HG03045 (cell line): ENCODE results near the gene OFD1.
A peak's percentile ranks its signal among the peaks of the same experiment; 100 is the strongest.
"Not testable (repeated sequence)": the region's sequence is repeated elsewhere in the genome, so short reads cannot be mapped to it uniquely, and the experiment has no call there.

ENCODE experiments used
- ATAC-seq: cut with Tn5 transposase; IDR thresholded peaks from one replicate; pipeline ENCODE4 v1.9.1; 2021; ENCODE audit warnings: mild to moderate bottlenecking, moderate library complexity; ENCODE audit not compliant: unreplicated experiment

OFD1 gene

GRCh38 chrX:13700380-13700779 lies 34.2 kb upstream of the OFD1 start:
- no peak for ATAC-seq

GRCh38 chrX:13702111-13702789 lies 32.3 kb upstream of the OFD1 start:
- ATAC-seq, result no peak

- no peak for ATAC-seq
These were observed 31.4 kb upstream of the OFD1 start for GRCh38 chrX:13703135-13703534.

DNA sequence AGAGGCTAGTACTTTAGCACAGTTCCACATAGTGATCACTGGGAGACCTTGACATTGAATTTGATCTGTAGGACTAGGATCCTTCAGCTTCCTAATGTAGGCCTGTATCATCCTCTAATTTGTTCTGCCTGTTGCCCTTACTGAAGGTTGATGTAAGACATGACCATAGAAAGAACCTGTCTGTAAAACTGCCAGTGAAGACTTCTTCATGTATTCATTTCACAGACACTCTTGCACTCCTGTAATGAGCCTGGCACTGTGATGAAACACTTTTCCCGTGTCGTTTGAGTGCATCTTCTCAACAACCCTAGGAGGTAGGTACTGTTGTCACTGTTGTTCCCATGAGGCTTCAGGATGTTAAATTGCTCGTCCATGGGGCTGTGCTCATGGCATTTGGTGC lies 31.0 kb upstream of the OFD1 start:
- ATAC-seq, result no peak

GRCh38 chrX:13711141-13711540 lies 23.4 kb upstream of the OFD1 start:
- ATAC-seq, result no peak

- ATAC-seq, result no peak
These were observed 18.1 kb upstream of the OFD1 start for GRCh38 chrX:13716455-13716854.

GRCh38 chrX:13716905-13717304 lies 17.6 kb upstream of the OFD1 start:
- no peak for ATAC-seq

GRCh38 chrX:13717700-13718472 lies 16.7 kb upstream of the OFD1 start:
- ATAC-seq, result no peak

DNA sequence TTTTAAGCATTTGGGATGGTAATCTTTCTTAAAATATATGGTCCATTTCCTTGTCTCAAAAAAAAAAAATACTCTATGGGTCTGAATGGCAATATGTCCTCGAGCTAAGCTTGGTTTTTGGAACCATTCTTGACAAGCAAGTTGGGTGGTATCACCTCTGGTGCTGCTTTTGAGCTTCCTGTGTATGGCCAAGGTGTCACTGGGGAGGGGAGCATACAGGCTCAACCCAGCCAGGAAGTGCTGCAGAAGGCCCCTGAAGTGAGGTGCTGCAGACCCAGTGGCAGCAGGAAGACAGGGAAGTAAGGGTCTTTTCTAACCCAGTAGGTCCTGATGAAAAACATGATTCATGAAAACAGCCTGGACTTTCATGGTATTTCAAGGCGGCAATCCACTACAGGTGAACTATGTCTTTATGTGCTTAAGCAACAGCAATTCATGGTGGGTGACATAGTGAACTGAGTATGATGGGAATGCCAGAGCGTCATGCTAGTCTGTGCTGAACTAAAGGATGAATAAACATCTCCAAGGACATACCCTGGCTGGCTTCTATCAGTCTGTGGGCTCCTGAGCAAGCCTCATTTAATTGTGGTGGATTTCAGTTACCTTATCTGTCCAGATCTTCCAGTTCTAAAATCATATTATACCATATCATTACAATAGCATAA lies 15.2 kb upstream of the OFD1 start:
- no peak for ATAC-seq

DNA sequence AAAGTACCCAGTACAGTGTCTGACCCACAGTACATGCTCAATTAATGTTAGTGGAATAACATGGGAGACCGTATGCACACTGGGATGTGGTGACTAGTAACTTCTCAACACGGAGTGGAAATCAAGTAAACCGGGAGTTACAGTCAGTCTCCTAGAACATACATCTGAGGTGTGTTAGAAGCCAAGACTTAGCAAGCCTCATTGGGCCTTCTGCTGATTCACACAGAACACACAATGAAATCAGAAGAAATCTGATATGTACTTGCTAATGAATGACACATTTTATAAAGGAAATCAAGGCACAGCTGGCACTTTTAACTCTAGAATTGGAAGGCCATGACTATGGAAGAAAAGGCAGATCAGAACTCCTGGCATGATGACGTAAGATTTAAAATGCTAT lies 13.2 kb upstream of the OFD1 start:
- no peak for ATAC-seq

GRCh38 chrX:13721819-13722519 lies 12.6 kb upstream of the OFD1 start:
- no peak for ATAC-seq

DNA sequence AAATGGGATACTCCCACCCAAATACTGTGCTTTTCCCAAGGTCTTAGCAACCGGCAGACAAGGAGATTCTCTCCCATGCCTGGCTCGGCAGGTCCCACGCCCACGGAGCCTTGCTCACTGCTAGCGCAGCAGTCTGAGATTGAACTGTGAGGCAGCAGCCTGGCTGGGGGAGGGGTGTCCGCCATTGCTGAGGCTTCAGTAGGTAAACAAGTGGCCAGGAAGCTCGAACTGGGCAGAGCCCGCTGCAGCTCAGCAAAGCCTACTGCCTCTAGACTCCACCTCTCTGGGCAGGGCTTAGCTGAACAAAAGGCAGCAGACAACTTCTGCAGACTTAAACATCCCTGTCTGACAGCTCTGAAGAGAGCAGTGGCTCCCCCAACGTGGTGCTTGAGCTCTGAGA lies 9.7 kb upstream of the OFD1 start:
- ATAC-seq, result not testable (repeated sequence)

- not testable (repeated sequence) for ATAC-seq
These were observed 8.0 kb upstream of the OFD1 start for GRCh38 chrX:13726583-13726982.

GRCh38 chrX:13730523-13730922 lies 4.0 kb upstream of the OFD1 start:
- ATAC-seq, result not testable (repeated sequence)

DNA sequence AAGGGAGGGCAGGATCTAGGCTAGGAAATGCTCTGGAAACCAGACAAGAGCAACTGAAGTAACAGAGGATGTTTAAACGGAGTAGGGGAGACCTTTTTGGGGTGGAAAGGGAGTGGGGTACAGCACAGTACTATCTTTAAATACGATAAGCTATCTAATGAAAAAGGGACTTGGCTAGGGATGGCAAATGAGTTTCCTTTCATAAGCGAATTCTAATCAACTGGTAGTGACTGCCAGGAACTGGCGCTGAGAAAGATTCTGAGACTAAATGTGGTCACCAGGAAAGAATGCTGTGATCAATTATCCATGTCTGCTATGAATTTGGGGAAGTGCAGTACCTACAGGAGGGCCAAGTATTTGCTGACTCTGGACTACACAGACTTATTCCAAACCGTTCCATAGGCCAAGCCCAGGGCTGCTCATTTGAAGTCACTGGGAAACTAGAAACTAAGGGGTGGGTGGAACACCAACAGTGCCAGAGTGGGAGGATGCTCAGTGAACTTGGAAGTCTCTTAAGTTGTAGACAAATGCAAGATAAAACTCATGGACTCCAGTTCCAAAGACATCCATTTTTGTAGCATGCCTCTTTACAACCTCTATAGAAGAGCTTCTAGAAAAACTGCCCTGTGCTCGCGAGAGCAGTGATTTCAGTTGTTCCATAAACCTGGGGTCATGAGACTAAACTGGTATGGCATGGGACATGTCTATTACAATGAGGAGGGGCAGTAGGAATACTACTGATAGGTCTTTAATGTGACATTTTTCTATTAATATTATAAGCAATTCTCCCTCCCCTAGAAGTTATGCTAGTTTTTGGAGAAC lies 2.1 kb upstream of the OFD1 start:
- no peak for ATAC-seq

- ATAC-seq, result no peak
These were observed 1.0 kb upstream of the OFD1 start for GRCh38 chrX:13733506-13733905.

DNA sequence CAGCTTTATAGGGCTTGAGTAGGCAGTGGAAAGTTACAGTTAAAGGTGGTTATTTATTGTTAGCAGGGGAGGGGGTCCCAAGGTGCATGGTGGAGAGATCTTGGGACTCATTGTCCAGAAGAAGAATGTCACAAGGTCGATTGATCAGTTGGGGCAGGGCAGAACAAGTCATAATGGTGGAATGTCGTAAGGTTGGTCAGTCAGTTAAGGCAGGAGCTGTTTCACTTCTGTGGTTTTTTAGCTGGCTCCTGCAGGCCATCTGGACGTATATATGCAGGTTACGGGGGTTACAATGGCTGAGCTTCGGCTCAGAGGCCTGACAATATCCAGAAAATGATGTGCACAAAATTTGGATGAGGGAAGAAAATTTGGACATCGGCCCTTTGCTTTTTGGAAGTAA lies 7.1 kb downstream of the OFD1 start:
- ATAC-seq, result no peak

- ATAC-seq, result peak; percentile 90
These were observed 8.0 kb downstream of the OFD1 start for GRCh38 chrX:13742397-13743176.

GRCh38 chrX:13747836-13748235 lies 13.3 kb downstream of the OFD1 start:
- ATAC-seq, result no peak

- no peak for ATAC-seq
These were observed 13.9 kb downstream of the OFD1 start for GRCh38 chrX:13748486-13748885.
